Activated CD4-positive, alpha-beta T cell treated with anti-CD3 and anti-CD28 coated beads, Interleukin-10, Interleukin-2, amounts not matched to agents 100 ng/mL and 50 ng/mL, durations not matched to agents 16 hours and 8 hours (primary cell): ENCODE data around the gene CDK2.

ENCODE experiments used
- DNase-seq: peaks from one replicate; pipeline ENCODE4 v3.0.0-alpha.2; 2020

CDK2 gene

GRCh38 chr12:56017181-56017580 lies 50.6 kb downstream of the CDK2 start:
- no peak for DNase-seq

- no peak for DNase-seq
Observed at GRCh38 chr12:56018356-56018755, 51.7 kb downstream of the CDK2 start.

- DNase-seq: peak; percentile 43
Observed at GRCh38 chr12:56020423-56021184, 54.0 kb downstream of the CDK2 start, which contains the start of gene IKZF4. IKZF4 (plus strand) TSS chr12:56021043; CDS start chr12:56021494, 451 bp downstream.

GRCh38 chr12:56021889-56022497 lies 55.4 kb downstream of the CDK2 start:
- DNase-seq: no peak
